Natural killer cell treated with Interleukin-12 subunit alpha and Interleukin-12 subunit beta and Interleukin-15 and Interleukin-18, amount 100 ng/mL, for 72 hours (primary cell): ENCODE measurements around the gene ATG101. TPM values are rescaled to one million over a fixed set of nuclear protein-coding genes. Genes with fewer than 3 reads are reported as not detected.
A peak's percentile ranks its signal among the peaks of the same experiment; 100 is the strongest.

Experiments
- ATAC-seq, 2 donors: fragments of 150-1000 bp; cut with Tn5 transposase in 1 of 2; sonication (Bioruptor Pico), chemical (Tn5 transposase) in 1 of 2; 2 replicates each; pipeline ENCODE4 v1.10.0; 2021
- DNase-seq: peaks from one replicate; pipeline ENCODE4 v3.0.0; 2022; ENCODE audit warnings: low spot score
- H3K27ac Mint-ChIP-seq, 2 donors: 1 replicate in 1 of 2; 2 replicates in 1 of 2; pipeline ENCODE4 v1.8.0; 2022; ENCODE audit warnings: mixed read lengths in 2 of 2, mild to moderate bottlenecking in 1 of 2, moderate library complexity in 1 of 2
- H3K27me3 Mint-ChIP-seq, 2 donors: 1 replicate in 1 of 2; 2 replicates in 1 of 2; pipeline ENCODE4 v1.8.0; 2022; ENCODE audit warnings: mixed read lengths in 2 of 2
- H3K36me3 Mint-ChIP-seq: one replicate; pipeline ENCODE4 v1.8.0; 2022; ENCODE audit warnings: mixed read lengths
- H3K4me1 Mint-ChIP-seq, 2 donors: 1 replicate in 1 of 2; 2 replicates in 1 of 2; pipeline ENCODE4 v1.8.0; 2022; ENCODE audit warnings: low read depth in 2 of 2, mixed read lengths in 2 of 2, mild to moderate bottlenecking in 1 of 2
- H3K4me3 Mint-ChIP-seq: one replicate; pipeline ENCODE4 v1.8.0; 2022; ENCODE audit warnings: mixed read lengths
- H3K9me3 Mint-ChIP-seq: 2 replicates; pipeline ENCODE4 v1.8.0; 2022; ENCODE audit warnings: mixed read lengths
- total RNA-seq, 2 donors: library from RNA; stranded (reverse); gene quantifications; one replicate each; pipeline ENCODE4 v1.2.3, GENCODE V29; 2022

Gene ATG101
- total RNA-seq, 2 donors from 2014 or later: 43.1 to 55.1 TPM

DNA sequence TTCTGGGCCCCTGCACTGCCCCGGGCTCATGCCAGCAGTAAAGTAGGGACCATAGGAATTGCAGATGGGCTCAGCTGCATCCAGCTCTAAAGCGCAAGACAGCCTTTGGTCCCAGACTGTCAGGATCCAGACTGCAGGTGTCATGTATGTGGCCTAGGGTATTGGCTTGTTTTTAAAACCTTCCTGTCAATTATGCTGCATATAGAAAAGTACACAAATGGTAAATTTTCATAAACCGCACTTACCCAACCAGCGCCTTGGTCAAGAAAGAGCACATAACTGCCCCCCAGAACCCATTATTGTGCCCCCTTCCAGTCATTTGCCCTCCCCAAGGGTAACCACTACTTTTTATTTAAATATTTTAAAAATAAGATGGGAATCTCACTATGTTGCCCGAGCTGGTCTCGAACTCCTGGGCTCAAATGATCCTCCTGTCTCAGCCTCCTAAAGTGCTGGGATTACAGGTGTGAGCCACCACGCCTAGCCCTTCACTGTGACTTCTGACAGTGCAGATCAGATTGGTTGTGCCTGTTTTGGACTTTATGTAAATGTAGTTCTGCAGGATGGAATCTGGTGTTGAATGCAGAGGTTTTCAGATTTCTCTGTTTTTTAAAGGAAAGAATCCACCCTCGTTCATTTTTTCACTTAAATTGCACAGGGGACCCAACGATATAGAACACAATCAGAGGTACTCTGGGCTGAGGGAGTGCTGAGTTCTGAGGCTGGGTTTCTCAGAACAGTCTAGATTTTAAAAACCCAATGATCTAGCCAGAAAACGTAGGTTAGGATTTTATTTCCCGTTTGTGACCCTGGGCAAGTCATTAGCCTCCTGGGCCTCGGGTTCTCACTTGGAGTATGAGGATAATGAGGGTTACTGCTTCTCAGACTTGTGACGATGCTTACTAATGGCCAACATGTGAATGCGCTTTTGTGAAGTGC is 11.9 kb upstream of the ATG101 start:
- no peak overlapping the region for H3K4me3 Mint-ChIP-seq
- DNase-seq: no peak
- ATAC-seq: no peak
- H3K4me1 Mint-ChIP-seq: peaks cover 0 to 2% of the 10 kb centered on the region in 2 donors
- no peaks in the 10 kb centered on the region for H3K36me3 Mint-ChIP-seq
- no peaks in the 10 kb centered on the region for H3K27me3 Mint-ChIP-seq
- H3K9me3 Mint-ChIP-seq: no peaks in the 10 kb centered on the region
- no peak overlapping the region for H3K27ac Mint-ChIP-seq

DNA sequence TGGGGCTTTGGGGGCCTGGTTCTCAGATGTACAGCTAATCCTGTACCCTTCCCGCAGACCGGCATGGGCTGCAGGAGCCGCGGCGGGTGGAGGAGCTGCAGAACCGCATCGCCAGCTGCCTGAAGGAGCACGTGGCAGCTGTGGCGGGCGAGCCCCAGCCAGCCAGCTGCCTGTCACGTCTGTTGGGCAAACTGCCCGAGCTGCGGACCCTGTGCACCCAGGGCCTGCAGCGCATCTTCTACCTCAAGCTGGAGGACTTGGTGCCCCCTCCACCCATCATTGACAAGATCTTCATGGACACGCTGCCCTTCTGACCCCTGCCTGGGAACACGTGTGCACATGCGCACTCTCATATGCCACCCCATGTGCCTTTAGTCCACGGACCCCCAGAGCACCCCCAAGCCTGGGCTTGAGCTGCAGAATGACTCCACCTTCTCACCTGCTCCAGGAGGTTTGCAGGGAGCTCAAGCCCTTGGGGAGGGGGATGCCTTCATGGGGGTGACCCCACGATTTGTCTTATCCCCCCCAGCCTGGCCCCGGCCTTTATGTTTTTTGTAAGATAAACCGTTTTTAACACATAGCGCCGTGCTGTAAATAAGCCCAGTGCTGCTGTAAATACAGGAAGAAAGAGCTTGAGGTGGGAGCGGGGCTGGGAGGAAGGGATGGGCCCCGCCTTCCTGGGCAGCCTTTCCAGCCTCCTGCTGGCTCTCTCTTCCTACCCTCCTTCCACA is 11.0 kb upstream of the ATG101 start:
- Mint-ChIP-seq H3K27ac (no peak overlapping the region), H3K27me3 (peaks cover 0 to 2% of the 10 kb centered on the region in 2 donors), H3K36me3 (no peaks in the 10 kb centered on the region), H3K4me3 (no peak overlapping the region), H3K4me1 (no peaks in the 10 kb centered on the region), H3K9me3 (no peaks in the 10 kb centered on the region)
- DNase-seq (no peak), ATAC-seq (no peak)

DNA sequence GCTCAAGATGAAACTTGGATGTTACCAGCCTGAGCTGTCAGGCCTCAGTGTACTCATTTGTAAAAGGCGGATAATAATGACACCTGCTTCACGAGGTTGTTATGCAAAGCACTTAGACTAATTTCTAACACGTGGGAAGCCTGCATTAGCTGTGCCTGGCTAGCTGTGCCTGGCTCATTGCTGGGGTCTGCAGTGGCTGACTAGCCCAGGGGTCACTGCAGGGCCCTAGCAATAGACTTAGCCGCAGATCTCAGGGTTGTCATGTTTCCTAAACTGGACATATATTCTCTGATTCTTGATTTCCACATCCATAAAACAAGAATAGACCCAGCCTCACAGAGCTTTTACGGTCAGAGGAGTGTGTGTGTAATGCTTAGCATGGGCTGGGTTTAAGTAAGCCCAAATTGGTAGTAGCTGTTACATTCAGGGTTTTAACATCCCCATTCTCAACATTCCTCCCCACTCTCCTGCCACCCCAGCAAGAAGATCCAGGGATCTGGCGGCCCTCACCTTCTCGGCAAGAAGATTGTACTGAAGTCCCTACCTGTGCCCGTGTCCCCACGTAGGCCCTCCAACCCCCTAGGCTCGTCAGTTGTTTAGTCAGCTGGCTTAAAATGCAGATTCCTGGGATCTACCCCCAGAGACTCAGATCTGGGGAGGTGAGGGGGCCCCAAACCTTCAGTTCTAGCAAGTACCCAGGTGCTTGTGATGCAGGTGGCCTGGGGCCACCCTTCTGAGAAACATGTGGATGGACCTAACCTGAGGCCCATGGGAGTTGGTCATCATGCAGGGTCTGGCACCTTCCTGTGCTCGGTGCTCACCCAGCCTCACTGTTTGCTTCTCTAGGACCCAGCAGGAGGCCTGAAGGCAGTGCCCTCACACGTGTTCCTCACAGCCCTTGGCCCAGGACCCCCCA is 9.9 kb upstream of the ATG101 start:
- Mint-ChIP-seq H3K36me3 (no peaks in the 10 kb centered on the region), H3K4me3 (no peak overlapping the region), H3K9me3 (no peaks in the 10 kb centered on the region), H3K4me1 (no peaks in the 10 kb centered on the region), H3K27ac (no peak overlapping the region), H3K27me3 (peaks cover 0 to 5% of the 10 kb centered on the region in 2 donors)
- ATAC-seq (no peak), DNase-seq (no peak)

- Mint-ChIP-seq H3K36me3 (no peaks in the 10 kb centered on the region), H3K4me1 (no peaks in the 10 kb centered on the region), H3K4me3 (no peak overlapping the region), H3K27me3 (peaks cover 0 to 10% of the 10 kb centered on the region in 2 donors), H3K9me3 (no peaks in the 10 kb centered on the region), H3K27ac (no peak overlapping the region)
- DNase-seq: no peak
- no peak for ATAC-seq
Observed at GRCh38 chr12:52060498-52061177, 9.1 kb upstream of the ATG101 start.

DNA sequence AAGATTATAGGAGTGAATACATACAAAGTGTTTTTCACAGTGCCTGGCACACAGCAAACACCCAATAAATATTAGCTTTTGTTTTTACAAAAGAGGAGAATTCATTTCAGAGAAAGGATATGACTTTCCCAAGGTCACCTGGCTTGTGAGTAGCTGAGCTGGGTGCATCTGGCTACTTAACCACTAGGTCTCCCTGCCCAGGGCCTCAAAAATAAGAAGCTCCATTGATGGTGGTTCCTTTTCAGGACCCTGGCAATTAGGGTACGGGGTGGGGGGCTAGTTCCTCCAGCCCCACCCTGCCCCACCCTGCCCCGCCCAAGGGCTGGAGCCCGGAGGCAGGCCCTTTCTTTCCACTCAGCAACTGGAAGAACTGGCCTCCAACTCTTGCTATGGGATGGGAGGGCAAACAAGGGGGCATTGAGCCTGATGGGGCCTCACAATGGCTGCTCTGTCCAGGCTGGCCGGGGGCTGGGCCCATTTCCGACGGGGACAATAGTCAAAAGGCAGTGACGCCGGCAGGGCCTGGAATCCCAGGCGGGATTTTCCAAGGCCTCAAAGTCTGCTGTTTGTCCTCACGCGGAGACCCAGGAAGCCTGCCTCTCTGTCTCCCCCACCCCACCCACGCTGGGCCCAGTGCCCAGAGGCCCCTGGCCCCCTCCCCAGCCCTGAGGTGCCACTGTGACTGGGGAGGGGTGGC is 8.2 kb upstream of the ATG101 start:
- H3K9me3 Mint-ChIP-seq: no peaks in the 10 kb centered on the region
- H3K27ac Mint-ChIP-seq: no peak overlapping the region
- no peak for DNase-seq
- no peak overlapping the region for H3K4me3 Mint-ChIP-seq
- peaks cover 4 to 6% of the 10 kb centered on the region in 2 donors for H3K4me1 Mint-ChIP-seq
- H3K36me3 Mint-ChIP-seq: no peaks in the 10 kb centered on the region
- H3K27me3 Mint-ChIP-seq: peaks cover 6 to 17% of the 10 kb centered on the region in 2 donors
- no peak for ATAC-seq

GRCh38 chr12:52062167-52063081 is 7.4 kb upstream of the ATG101 start:
- Mint-ChIP-seq H3K4me3 (no peak overlapping the region), H3K36me3 (no peaks in the 10 kb centered on the region), H3K27ac (no peak overlapping the region), H3K4me1 (peaks cover 5 to 10% of the 10 kb centered on the region in 2 donors), H3K9me3 (no peaks in the 10 kb centered on the region), H3K27me3 (peaks cover 8 to 21% of the 10 kb centered on the region in 2 donors)
- ATAC-seq: no peak
- DNase-seq: no peak

GRCh38 chr12:52063082-52063924 is 6.5 kb upstream of the ATG101 start:
- ATAC-seq (no peak), DNase-seq (no peak)
- no peaks in the 10 kb centered on the region for H3K36me3 Mint-ChIP-seq
- H3K4me1 Mint-ChIP-seq: peaks cover 5 to 10% of the 10 kb centered on the region in 2 donors
- H3K27ac Mint-ChIP-seq: no peak overlapping the region
- peaks cover 8 to 21% of the 10 kb centered on the region in 2 donors for H3K27me3 Mint-ChIP-seq
- H3K9me3 Mint-ChIP-seq: no peaks in the 10 kb centered on the region
- no peak overlapping the region for H3K4me3 Mint-ChIP-seq

DNA sequence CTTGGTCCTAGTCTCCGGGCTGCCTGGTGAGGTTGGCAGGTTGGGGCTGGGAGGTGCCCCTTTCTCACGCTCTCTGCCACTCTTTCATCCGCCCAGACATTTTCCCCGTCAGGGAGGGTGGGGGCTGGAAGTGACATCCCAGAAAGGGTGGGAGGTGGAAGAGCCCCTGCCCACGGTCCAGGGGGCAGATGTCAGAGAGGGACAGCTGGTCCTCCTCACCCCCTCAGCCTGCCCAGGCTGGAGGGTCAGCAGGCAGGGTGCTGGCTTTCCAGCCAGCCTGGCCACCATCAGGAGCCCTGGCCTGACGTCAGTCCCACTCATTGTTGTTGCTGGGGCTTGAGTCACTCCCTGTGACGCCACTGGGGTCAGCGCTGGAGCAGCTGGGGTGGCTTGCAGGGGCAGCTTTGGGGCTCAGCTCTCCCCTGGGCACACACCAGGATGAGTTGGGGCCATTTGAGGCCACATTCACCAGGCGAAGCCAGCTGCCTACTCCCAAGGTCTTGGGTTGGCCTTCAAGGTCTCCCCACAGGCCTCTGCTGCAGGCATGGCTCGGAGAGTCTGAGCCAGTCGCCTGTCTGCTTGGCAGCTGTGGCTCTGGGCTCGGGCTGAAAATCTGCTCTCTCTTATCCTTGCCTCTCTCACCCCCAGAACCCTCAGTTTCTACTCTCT is 5.7 kb upstream of the ATG101 start:
- Mint-ChIP-seq H3K27ac (peak overlapping the region in 1 of 2 donors; percentile 8), H3K36me3 (no peaks in the 10 kb centered on the region), H3K4me3 (no peak overlapping the region), H3K4me1 (peaks cover 8 to 13% of the 10 kb centered on the region in 2 donors), H3K9me3 (no peaks in the 10 kb centered on the region), H3K27me3 (peaks cover 8 to 21% of the 10 kb centered on the region in 2 donors)
- ATAC-seq: no peak
- no peak for DNase-seq

- peak overlapping the region; percentile 54 for H3K4me3 Mint-ChIP-seq
- no peaks in the 10 kb centered on the region for H3K36me3 Mint-ChIP-seq
- peak in 1 of 2 donors; percentile 32 for ATAC-seq
- no peak for DNase-seq
- peaks cover 8 to 21% of the 10 kb centered on the region in 2 donors for H3K27me3 Mint-ChIP-seq
- H3K27ac Mint-ChIP-seq: no peak overlapping the region
- H3K9me3 Mint-ChIP-seq: no peaks in the 10 kb centered on the region
- peaks cover 26 to 32% of the 10 kb centered on the region in 2 donors for H3K4me1 Mint-ChIP-seq
Observed at GRCh38 chr12:52066346-52067080, 3.3 kb upstream of the ATG101 start.

GRCh38 chr12:52067081-52067374 is 2.8 kb upstream of the ATG101 start:
- Mint-ChIP-seq H3K27ac (no peak overlapping the region), H3K9me3 (no peaks in the 10 kb centered on the region), H3K27me3 (peaks cover 8 to 21% of the 10 kb centered on the region in 2 donors), H3K4me1 (peaks cover 30 to 36% of the 10 kb centered on the region in 2 donors), H3K4me3 (peak overlapping the region; percentile 54), H3K36me3 (peaks cover 2% of the 10 kb centered on the region)
- ATAC-seq (no peak), DNase-seq (no peak)
